Heart left ventricle (tissue), 16 donors: ENCODE results near the gene DDX3X. TPM values are rescaled to one million over a fixed set of nuclear protein-coding genes. Genes with fewer than 3 reads are reported as not detected.
"Not testable (repeated sequence)": the region's sequence is repeated elsewhere in the genome, so short reads cannot be mapped to it uniquely, and the experiment has no call there.

Experiments
- ATAC-seq, 4 donors: fragments of 200-7000 bp; cut with Tn5 transposase; one replicate each; pipeline ENCODE4 v1.9.1; 2020 to 2022; ENCODE audit warnings: moderate library complexity in 4 of 4, mild to moderate bottlenecking in 3 of 4, moderate number of reproducible peaks in 1 of 4
- DNase-seq, 5 donors: peaks; one replicate each; pipeline ENCODE4 v3.0.0-alpha.2; 2020
- H3K27ac ChIP-seq, 12 donors: fragments of 200-600 bp; sonication (generic) in 4 of 12; one replicate each; pipeline versions ENCODE4 v1.5.0 to v1.8.0; 2016 to 2022; ENCODE audit warnings: mild to moderate bottlenecking in 2 of 12
- H3K27me3 ChIP-seq, 9 donors: fragments of 200-600 bp; sonication (generic) in 2 of 9; one replicate each; pipeline versions ENCODE4 v1.5.1 to v1.8.0; 2016 to 2022; ENCODE audit warnings: mild to moderate bottlenecking in 3 of 9
- H3K36me3 ChIP-seq, 9 donors: fragments of 200-600 bp; sonication (generic) in 2 of 9; one replicate each; pipeline versions ENCODE4 v1.5.0 to v1.8.0; 2018 to 2022; ENCODE audit warnings: mild to moderate bottlenecking in 2 of 9
- H3K4me1 ChIP-seq, 12 donors: fragments of 200-600 bp; sonication (generic) in 4 of 12; one replicate each; pipeline versions ENCODE4 v1.5.0 to v1.8.0; 2016 to 2022; ENCODE audit warnings: mild to moderate bottlenecking in 3 of 12
- H3K4me3 ChIP-seq, 12 donors: fragments of 200-600 bp; sonication (generic) in 4 of 12; one replicate each; pipeline versions ENCODE4 v1.5.0 to v1.8.0; 2017 to 2022; ENCODE audit warnings: mild to moderate bottlenecking in 9 of 12, moderate library complexity in 4 of 12
- H3K9me3 ChIP-seq, 12 donors: fragments of 200-600 bp; sonication (generic) in 4 of 12; one replicate each; pipeline versions ENCODE4 v1.5.0 to v1.8.0; 2016 to 2022; ENCODE audit warnings: mild to moderate bottlenecking in 1 of 12
- CTCF ChIP-seq, 12 donors: fragments of 200-600 bp; sonication (generic) in 4 of 12; IDR thresholded peaks; one replicate each; pipeline versions ENCODE4 v1.5.0 to v1.8.0; 2018 to 2022; ENCODE audit warnings: antibody characterized with exemption in 12 of 12, mild to moderate bottlenecking in 5 of 12
- POLR2A ChIP-seq, 2 donors: fragments of 450-650 bp; IDR thresholded peaks; one replicate each; pipeline ENCODE4 v1.6.1; 2017; ENCODE audit warnings: antibody characterized with exemption in 2 of 2, mild to moderate bottlenecking in 2 of 2, moderate library complexity in 2 of 2
- WGBS, 4 donors: extraction: QIAGEN DNeasy Blood & Tissue Kit in 2 of 4; methylation state at CpG; one replicate each; pipeline versions ENCODE4 v1.1.5 to v1.1.7; 2013 to 2018; 5-methylcytosine and 5-hydroxymethylcytosine counted together
- intact Hi-C, 10 donors: fragments of 100-400 bp; cut with DNase I; formaldehyde crosslinking; loops; one replicate each; pipeline versions ENCODE4 v1.11.1 to v1.14.2; 2022
- polyA plus RNA-seq, 2 donors: library from polyadenylated mRNA; stranded (reverse); fragments of 200-250 nt; gene quantifications; one replicate each; pipeline ENCODE4 v1.2.3, GENCODE V29; 2013
- total RNA-seq, 9 donors: library from RNA; depleted of rRNA in 2 of 9; stranded (reverse); fragments of >200 nt in 2 of 9; fragmentation: NEBNext Ultra II Directional in 3 of 9; extraction: Animal tissue kit (Norgen Biotek cat#: 25700) in 3 of 9; gene quantifications; one replicate each; pipeline versions ENCODE4 v1.1.0 to v1.2.4, GENCODE V29; 2016 to 2023
- donor health status: ischemic (EF 13 %, LVEDD 7.1; RV severe dilation, severe dysfunction).
- donor health status: healthy with polysubstance abuse.
- donor health status: DM: no; HTN: yes; CAD: no.
- donor health status: DM: no; HTN: no; CAD: no.
- donor health status: ischemic (EF 25% LVEDD 6.9; RV normal size, moderate dysfunction).
- donor health status: ischemic (EF 25% LVEDD 5.7; RV mildly dilated, moderate dysfunction).
- donor health status: healthy.
- donor health status: DM: yes; HTN: yes; CAD: no.
- donor health status: ischemic (EF 35%, LVEDD 5.7; RV mildly dilated, moderate dysfunction).
- donor health status: nonischemic (EF 11% LVEDD 7.7; RV severe dilation, severe dysfunction).
- donor health status: DM: yes; HTN: yes; CAD: no.
- donor health status: PGD.
- donor health status: ischemic (EF 29% LVEDD 5.4; RV normal size, mild dysfunction).
- donor health status: nonischemic (EF 23%, LVEDD 6.1; RV moderate dilation, normal function).

Gene DDX3X
- total and polyA plus RNA-seq, 11 donors, result 34.3 to 272 (median 170) TPM

GRCh38 chrX:41384051-41384705 is 50.2 kb downstream of the DDX3X start:
- intact Hi-C loops, result no loop called here
- Histone ChIP-seq H3K4me1 (peaks cover 0 to 21% (median 0%) of the 10 kb centered on the region in 12 donors), H3K9me3 (no peaks in the 10 kb centered on the region), H3K4me3 (no peak overlapping the region), H3K27ac (peak overlapping the region in 1 of 12 donors; percentile 82), H3K27me3 (peaks cover 0 to 3% (median 0%) of the 10 kb centered on the region in 9 donors), H3K36me3 (no peaks in the 10 kb centered on the region)
- DNase-seq (peak; percentile 55 to 81 (median 71)), ATAC-seq (peak; percentile 61 to 91 (median 85))
- TF ChIP-seq CTCF (IDR thresholded peaks at IDR 0.05) (no peak), POLR2A (IDR thresholded peaks at IDR 0.05) (no peak)
- WGBS, 4 donors, result 62 to 72% (median 67%) methylated on average over 9 to 10 of the region's 10 CpGs

GRCh38 chrX:41386222-41386990 is 52.4 kb downstream of the DDX3X start:
- Histone ChIP-seq H3K27ac (no peak overlapping the region), H3K4me3 (no peak overlapping the region), H3K4me1 (peaks cover 0 to 21% (median 0%) of the 10 kb centered on the region in 12 donors), H3K27me3 (no peaks in the 10 kb centered on the region), H3K36me3 (no peaks in the 10 kb centered on the region), H3K9me3 (no peaks in the 10 kb centered on the region)
- WGBS, 4 donors, result 83 to 91% (median 87%) methylated on average over 8 of the region's 8 CpGs
- TF ChIP-seq CTCF (IDR thresholded peaks at IDR 0.05), result no peak
- no peak for TF ChIP-seq POLR2A (IDR thresholded peaks at IDR 0.05)
- intact Hi-C loops, result no loop called here
- no peak for ATAC-seq
- no peak for DNase-seq

- no peak overlapping the region for H3K27ac ChIP-seq
- TF ChIP-seq POLR2A (IDR thresholded peaks at IDR 0.05), result no peak
- no peak for TF ChIP-seq CTCF (IDR thresholded peaks at IDR 0.05)
- H3K4me3 ChIP-seq, result no peak overlapping the region
- no peaks in the 10 kb centered on the region for H3K9me3 ChIP-seq
- WGBS, 4 donors, result 86 to 90% (median 86%) methylated on average over 8 of the region's 8 CpGs
- intact Hi-C loops, result no loop called here
- H3K36me3 ChIP-seq, result no peaks in the 10 kb centered on the region
- H3K27me3 ChIP-seq, result no peaks in the 10 kb centered on the region
- no peak for ATAC-seq
- DNase-seq, result no peak
- H3K4me1 ChIP-seq, result peaks cover 0 to 9% (median 0%) of the 10 kb centered on the region in 12 donors
Measured at GRCh38 chrX:41388543-41388942, 54.6 kb downstream of the DDX3X start.

GRCh38 chrX:41389311-41389888 is 55.4 kb downstream of the DDX3X start:
- no peaks in the 10 kb centered on the region for H3K9me3 ChIP-seq
- no peaks in the 10 kb centered on the region for H3K27me3 ChIP-seq
- H3K36me3 ChIP-seq, result no peaks in the 10 kb centered on the region
- H3K4me3 ChIP-seq, result no peak overlapping the region
- peaks cover 0 to 2% (median 0%) of the 10 kb centered on the region in 12 donors for H3K4me1 ChIP-seq
- ATAC-seq, result no peak
- TF ChIP-seq POLR2A (IDR thresholded peaks at IDR 0.05) (no peak), CTCF (IDR thresholded peaks at IDR 0.05) (no peak)
- no peak for DNase-seq
- 64 to 85% (median 79%) methylated on average over 6 of the region's 6 CpGs for WGBS, 4 donors
- intact Hi-C loops, result no loop called here
- H3K27ac ChIP-seq, result no peak overlapping the region

GRCh38 chrX:41390576-41390975 is 56.6 kb downstream of the DDX3X start:
- H3K27me3 ChIP-seq, ATAC-seq, H3K36me3 ChIP-seq, H3K27ac ChIP-seq, H3K9me3 ChIP-seq, H3K4me1 ChIP-seq, DNase-seq, intact Hi-C loops, H3K4me3 ChIP-seq: not testable (repeated sequence)
- WGBS, 4 donors, result 82 to 94% (median 86%) methylated on average over 7 of the region's 7 CpGs
